GM23248 (cell line): ENCODE measurements around the gene KSR2. TPM values are rescaled to one million over a fixed set of nuclear protein-coding genes. Genes with fewer than 3 reads are reported as not detected.

Experiments
- DNase-seq: peaks from one replicate; pipeline ENCODE4 v3.0.0-alpha.2; 2015
- H2AFZ ChIP-seq: fragments of 200-600 bp; sonication (generic); 2 replicates; pipeline ENCODE4 v1.6.1; 2016; ENCODE audit warnings: antibody characterized with exemption
- H3F3A ChIP-seq: fragments of 200-600 bp; sonication (generic); 2 replicates; pipeline ENCODE4 v1.6.1; 2016; ENCODE audit warnings: mild to moderate bottlenecking, antibody characterized with exemption, mixed run types; ENCODE audit not compliant: insufficient read depth
- H3K27ac ChIP-seq: fragments of 200-600 bp; sonication (generic); 2 replicates; pipeline ENCODE4 v1.5.1; 2016; ENCODE audit warnings: mild to moderate bottlenecking
- H3K27me3 ChIP-seq: fragments of 200-600 bp; sonication (generic); replicated peaks from 2 replicates; pipeline ENCODE4 v1.6.1; 2016; ENCODE audit warnings: mild to moderate bottlenecking; ENCODE audit not compliant: insufficient read depth
- H3K36me3 ChIP-seq: fragments of 200-600 bp; sonication (generic); 2 replicates; pipeline ENCODE4 v1.6.1; 2016; ENCODE audit warnings: low read depth, mild to moderate bottlenecking
- H3K4me1 ChIP-seq: fragments of 200-600 bp; sonication (generic); 2 replicates; pipeline ENCODE4 v1.6.1; 2016; ENCODE audit warnings: mild to moderate bottlenecking; ENCODE audit not compliant: insufficient read depth
- H3K4me2 ChIP-seq: fragments of 200-600 bp; sonication (generic); one replicate; pipeline ENCODE4 v1.6.1; 2016; ENCODE audit warnings: mild to moderate bottlenecking; ENCODE audit not compliant: unreplicated experiment
- H3K4me3 ChIP-seq: fragments of 200-600 bp; sonication (generic); 2 replicates; pipeline ENCODE4 v1.5.1; 2016; ENCODE audit warnings: mild to moderate bottlenecking
- H3K79me2 ChIP-seq: fragments of 200-600 bp; sonication (generic); 2 replicates; pipeline ENCODE4 v1.6.1; 2016; ENCODE audit warnings: mild to moderate bottlenecking; ENCODE audit not compliant: insufficient read depth
- H3K9ac ChIP-seq: fragments of 200-600 bp; sonication (generic); 2 replicates; pipeline ENCODE4 v1.6.1; 2016; ENCODE audit warnings: mild to moderate bottlenecking
- H3K9me2 ChIP-seq: fragments of 200-600 bp; sonication (generic); 2 replicates; pipeline ENCODE4 v1.6.1; 2016; ENCODE audit warnings: mixed run types, mild to moderate bottlenecking, moderate library complexity; ENCODE audit not compliant: insufficient read depth
- H3K9me3 ChIP-seq: fragments of 200-600 bp; sonication (generic); one replicate; pipeline ENCODE4 v1.6.1; 2017; ENCODE audit warnings: low read depth
- H4K20me1 ChIP-seq: fragments of 200-600 bp; sonication (generic); 2 replicates; pipeline ENCODE4 v1.6.0; 2016; ENCODE audit not compliant: insufficient read depth
- EZH2 ChIP-seq: fragments of 200-600 bp; sonication (generic); IDR thresholded peaks from 2 replicates; pipeline ENCODE4 v1.6.1; 2018; ENCODE audit warnings: antibody characterized with exemption, mild to moderate bottlenecking; ENCODE audit not compliant: insufficient read depth, poor library complexity, severe bottlenecking
- EZH2phosphoT487 ChIP-seq: fragments of 200-600 bp; sonication (generic); IDR thresholded peaks from 2 replicates; pipeline ENCODE4 v1.6.1; 2018; ENCODE audit warnings: antibody characterized with exemption, moderate library complexity, mild to moderate bottlenecking, low read depth; ENCODE audit not compliant: insufficient read depth
- WGBS, 2 experiments: methylation state at CpG; one replicate each; pipeline ENCODE4 v1.1.6; 2015 to 2017; ENCODE audit warnings: low lambda C conversion rate in 2 of 2, low coverage in 1 of 2; ENCODE audit errors: missing lambda C conversion rate in 2 of 2; 5-methylcytosine and 5-hydroxymethylcytosine counted together
- in situ Hi-C: fragments of 300-500 bp; cut with MboI; formaldehyde crosslinking; loops from 2 replicates; pipeline ENCODE4 v1.15.0; 2020
- polyA plus RNA-seq: library from polyadenylated mRNA; unstranded; fragments of >200 nt; fragmentation: Nextera tagmentation; extraction: Ambion mirVana; gene quantifications from 2 replicates; pipeline ENCODE4 v1.2.1, GENCODE V29; 2016
- total RNA-seq: library from RNA; depleted of rRNA; stranded (reverse); fragments of >200 nt; shearing (Covaris generic); gene quantifications from 2 replicates; pipeline ENCODE4 v1.2.3, GENCODE V29; 2014

KSR2 gene
- total and polyA plus RNA-seq, 2 experiments from 2014 or later, result not detected

- TF ChIP-seq EZH2 (no peak), EZH2phosphoT487 (no peak)
Observed at GRCh38 chr12:117421068-117421752, 547.6 kb downstream of the KSR2 start.

GRCh38 chr12:117417004-117417403 lies 551.8 kb downstream of the KSR2 start:
- no peaks in the 10 kb centered on the region for H3K9me3 ChIP-seq
- 0% methylated on average over 1 of the region's 1 CpG for WGBS, 2 experiments
- TF ChIP-seq EZH2, result no peak

More at GRCh38 chr12:117421068-117421752, 547.6 kb downstream of the KSR2 start:
- H3K27ac ChIP-seq, result no peak overlapping the region
- H3K79me2 ChIP-seq, result no peaks in the 10 kb centered on the region
- H4K20me1 ChIP-seq, result no peaks in the 10 kb centered on the region
- in situ Hi-C loops, result no loop called here
- no peaks in the 10 kb centered on the region for H3K36me3 ChIP-seq
- H3K4me2 ChIP-seq, result no peak overlapping the region
- no peaks in the 10 kb centered on the region for H3K9me2 ChIP-seq
- no peak for DNase-seq
- no peaks in the 10 kb centered on the region for H3F3A ChIP-seq
- H2AFZ ChIP-seq, result no peak overlapping the region
- H3K4me1 ChIP-seq, result no peaks in the 10 kb centered on the region
- no peaks in the 10 kb centered on the region for H3K27me3 ChIP-seq
- no peak overlapping the region for H3K9ac ChIP-seq
- 23 to 28% methylated on average over 4 of the region's 4 CpGs for WGBS, 2 experiments
- no peak overlapping the region for H3K4me3 ChIP-seq
- H3K9me3 ChIP-seq, result no peaks in the 10 kb centered on the region

GRCh38 chr12:117412465-117413188 lies 556.2 kb downstream of the KSR2 start:
- Histone ChIP-seq H2AFZ (no peak overlapping the region), H3K4me3 (no peak overlapping the region), H3K9me3 (no peaks in the 10 kb centered on the region), H3K4me2 (no peak overlapping the region), H3K4me1 (no peaks in the 10 kb centered on the region), H4K20me1 (no peaks in the 10 kb centered on the region), H3K9ac (no peak overlapping the region), H3K27ac (no peak overlapping the region), H3F3A (no peaks in the 10 kb centered on the region), H3K27me3 (no peaks in the 10 kb centered on the region), H3K36me3 (no peaks in the 10 kb centered on the region), H3K79me2 (no peaks in the 10 kb centered on the region), H3K9me2 (no peaks in the 10 kb centered on the region)
- TF ChIP-seq EZH2phosphoT487 (no peak), EZH2 (no peak)
- 11% methylated on average over 11 of the region's 11 CpGs for WGBS, 2 experiments
- DNase-seq, result no peak
- in situ Hi-C loops, result no loop called here

More at GRCh38 chr12:117417004-117417403, 551.8 kb downstream of the KSR2 start:
- in situ Hi-C loops, result no loop called here
- Histone ChIP-seq H3K9me2 (no peaks in the 10 kb centered on the region), H4K20me1 (no peaks in the 10 kb centered on the region), H3K4me3 (no peak overlapping the region), H3K27me3 (no peaks in the 10 kb centered on the region), H3K4me2 (no peak overlapping the region), H3K9ac (no peak overlapping the region), H2AFZ (no peak overlapping the region), H3K27ac (no peak overlapping the region), H3K4me1 (no peaks in the 10 kb centered on the region), H3F3A (no peaks in the 10 kb centered on the region), H3K36me3 (no peaks in the 10 kb centered on the region), H3K79me2 (no peaks in the 10 kb centered on the region)
- DNase-seq, result no peak

GRCh38 chr12:117409286-117409685 lies 559.5 kb downstream of the KSR2 start:
- in situ Hi-C loops, result no loop called here
- no peak overlapping the region for H3K27ac ChIP-seq
- H3K4me2 ChIP-seq, result no peak overlapping the region
- no peak overlapping the region for H3K9ac ChIP-seq
- H3F3A ChIP-seq, result no peaks in the 10 kb centered on the region
- TF ChIP-seq EZH2 (no peak), EZH2phosphoT487 (no peak)
- no peaks in the 10 kb centered on the region for H3K4me1 ChIP-seq
- H4K20me1 ChIP-seq, result no peaks in the 10 kb centered on the region
- no peak overlapping the region for H3K4me3 ChIP-seq
- no peak overlapping the region for H2AFZ ChIP-seq
- H3K27me3 ChIP-seq, result no peaks in the 10 kb centered on the region
- DNase-seq, result no peak
- no peaks in the 10 kb centered on the region for H3K79me2 ChIP-seq
- no peaks in the 10 kb centered on the region for H3K9me3 ChIP-seq
- no peaks in the 10 kb centered on the region for H3K36me3 ChIP-seq
- H3K9me2 ChIP-seq, result no peaks in the 10 kb centered on the region
